ENCODE data around the gene MRPS34. TPM values are rescaled to one million over a fixed set of nuclear protein-coding genes. Genes with fewer than 3 reads are reported as not detected.

The MRPS34 gene
- total and polyA plus RNA-seq, 9 of the 15 experiments (the other 6 are each of a cell fraction or from before 2014, with no cell fraction given), result 5.2 to 334 (median 92.8) TPM

DNA sequence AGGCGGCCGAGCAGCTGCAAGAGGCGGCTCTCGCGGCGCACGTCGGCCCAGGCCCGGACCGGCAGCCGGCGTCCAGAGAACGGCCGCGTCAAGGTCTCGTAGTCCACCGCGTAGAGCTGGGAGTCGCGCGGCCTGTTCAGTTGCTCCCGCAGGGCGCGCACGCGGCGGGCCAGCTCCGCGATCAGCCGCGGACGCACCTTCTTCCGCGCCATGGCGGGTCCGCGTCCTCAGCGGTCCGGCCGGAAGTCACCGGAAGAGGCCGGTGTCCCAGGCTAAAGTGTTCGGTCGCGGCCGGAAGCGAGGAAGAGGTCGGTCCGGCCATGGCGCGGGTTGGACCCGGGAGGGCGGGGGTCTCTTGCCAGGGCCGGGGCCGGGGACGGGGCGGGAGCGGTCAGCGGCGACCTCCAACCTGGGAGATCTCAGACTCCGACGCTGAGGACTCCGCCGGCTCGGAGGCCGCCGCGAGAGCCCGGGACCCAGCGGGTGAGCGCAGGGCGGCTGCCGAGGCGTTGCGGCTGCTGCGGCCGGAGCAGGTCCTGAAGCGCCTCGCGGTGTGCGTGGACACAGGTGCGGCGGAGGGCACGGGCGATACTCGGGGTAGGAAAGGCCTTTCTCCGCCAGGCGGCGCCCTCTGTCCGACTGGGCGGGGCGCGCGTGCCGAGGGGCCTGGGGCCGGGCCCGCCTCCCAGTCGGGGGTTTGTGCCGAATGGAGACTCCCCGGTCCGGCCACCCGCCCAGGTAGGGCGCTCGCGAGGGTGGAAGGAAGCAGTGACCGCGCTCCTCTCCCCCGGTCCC, at the start of gene MRPS34 (continued):
- TF ChIP-seq, protein P1, sequence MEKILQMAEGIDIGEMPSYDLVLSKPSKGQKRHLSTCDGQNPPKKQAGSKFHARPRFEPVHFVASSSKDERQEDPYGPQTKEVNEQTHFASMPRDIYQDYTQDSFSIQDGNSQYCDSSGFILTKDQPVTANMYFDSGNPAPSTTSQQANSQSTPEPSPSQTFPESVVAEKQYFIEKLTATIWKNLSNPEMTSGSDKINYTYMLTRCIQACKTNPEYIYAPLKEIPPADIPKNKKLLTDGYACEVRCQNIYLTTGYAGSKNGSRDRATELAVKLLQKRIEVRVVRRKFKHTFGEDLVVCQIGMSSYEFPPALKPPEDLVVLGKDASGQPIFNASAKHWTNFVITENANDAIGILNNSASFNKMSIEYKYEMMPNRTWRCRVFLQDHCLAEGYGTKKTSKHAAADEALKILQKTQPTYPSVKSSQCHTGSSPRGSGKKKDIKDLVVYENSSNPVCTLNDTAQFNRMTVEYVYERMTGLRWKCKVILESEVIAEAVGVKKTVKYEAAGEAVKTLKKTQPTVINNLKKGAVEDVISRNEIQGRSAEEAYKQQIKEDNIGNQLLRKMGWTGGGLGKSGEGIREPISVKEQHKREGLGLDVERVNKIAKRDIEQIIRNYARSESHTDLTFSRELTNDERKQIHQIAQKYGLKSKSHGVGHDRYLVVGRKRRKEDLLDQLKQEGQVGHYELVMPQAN (IDR thresholded peaks at IDR 0.05; ENCODE audit: borderline replicate concordance), result peak; percentile 67; the same call in 1 of the 2 replicates
- no peak for TF ChIP-seq PPARD (CRISPR knock-in tag; IDR thresholded peaks at IDR 0.05)
- TF ChIP-seq DPF2 (IDR thresholded peaks at IDR 0.05), result no peak
- TF ChIP-seq HNRNPL (IDR thresholded peaks at IDR 0.05; ENCODE audit: low read depth, low read length), result no peak; the same call in 1 of the 2 replicates
- TF ChIP-seq, protein P2, sequence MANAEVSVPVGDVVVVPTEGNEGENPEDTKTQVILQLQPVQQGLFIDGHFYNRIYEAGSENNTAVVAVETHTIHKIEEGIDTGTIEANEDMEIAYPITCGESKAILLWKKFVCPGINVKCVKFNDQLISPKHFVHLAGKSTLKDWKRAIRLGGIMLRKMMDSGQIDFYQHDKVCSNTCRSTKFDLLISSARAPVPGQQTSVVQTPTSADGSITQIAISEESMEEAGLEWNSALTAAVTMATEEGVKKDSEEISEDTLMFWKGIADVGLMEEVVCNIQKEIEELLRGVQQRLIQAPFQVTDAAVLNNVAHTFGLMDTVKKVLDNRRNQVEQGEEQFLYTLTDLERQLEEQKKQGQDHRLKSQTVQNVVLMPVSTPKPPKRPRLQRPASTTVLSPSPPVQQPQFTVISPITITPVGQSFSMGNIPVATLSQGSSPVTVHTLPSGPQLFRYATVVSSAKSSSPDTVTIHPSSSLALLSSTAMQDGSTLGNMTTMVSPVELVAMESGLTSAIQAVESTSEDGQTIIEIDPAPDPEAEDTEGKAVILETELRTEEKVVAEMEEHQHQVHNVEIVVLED (CRISPR knock-in tag; IDR thresholded peaks at IDR 0.05), result peak; percentile 56; the same call in 1 of the 2 replicates
- TF ChIP-seq, protein P3, sequence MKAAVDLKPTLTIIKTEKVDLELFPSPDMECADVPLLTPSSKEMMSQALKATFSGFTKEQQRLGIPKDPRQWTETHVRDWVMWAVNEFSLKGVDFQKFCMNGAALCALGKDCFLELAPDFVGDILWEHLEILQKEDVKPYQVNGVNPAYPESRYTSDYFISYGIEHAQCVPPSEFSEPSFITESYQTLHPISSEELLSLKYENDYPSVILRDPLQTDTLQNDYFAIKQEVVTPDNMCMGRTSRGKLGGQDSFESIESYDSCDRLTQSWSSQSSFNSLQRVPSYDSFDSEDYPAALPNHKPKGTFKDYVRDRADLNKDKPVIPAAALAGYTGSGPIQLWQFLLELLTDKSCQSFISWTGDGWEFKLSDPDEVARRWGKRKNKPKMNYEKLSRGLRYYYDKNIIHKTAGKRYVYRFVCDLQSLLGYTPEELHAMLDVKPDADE (conservative IDR thresholded peaks at IDR 0.05; ENCODE audit: control insufficient read depth, low read depth, low read length), result peak; percentile 69; the same call in 1 of the 2 replicates
- TF ChIP-seq TCF3 (CRISPR knock-in tag; IDR thresholded peaks at IDR 0.05), result peak; percentile 23
- peak; percentile 34 for TF ChIP-seq SAP30 (IDR thresholded peaks at IDR 0.05; ENCODE audit: borderline replicate concordance, insufficient read depth, low read depth, low read length, poor library complexity, severe bottlenecking)
- TF ChIP-seq, protein P4, sequence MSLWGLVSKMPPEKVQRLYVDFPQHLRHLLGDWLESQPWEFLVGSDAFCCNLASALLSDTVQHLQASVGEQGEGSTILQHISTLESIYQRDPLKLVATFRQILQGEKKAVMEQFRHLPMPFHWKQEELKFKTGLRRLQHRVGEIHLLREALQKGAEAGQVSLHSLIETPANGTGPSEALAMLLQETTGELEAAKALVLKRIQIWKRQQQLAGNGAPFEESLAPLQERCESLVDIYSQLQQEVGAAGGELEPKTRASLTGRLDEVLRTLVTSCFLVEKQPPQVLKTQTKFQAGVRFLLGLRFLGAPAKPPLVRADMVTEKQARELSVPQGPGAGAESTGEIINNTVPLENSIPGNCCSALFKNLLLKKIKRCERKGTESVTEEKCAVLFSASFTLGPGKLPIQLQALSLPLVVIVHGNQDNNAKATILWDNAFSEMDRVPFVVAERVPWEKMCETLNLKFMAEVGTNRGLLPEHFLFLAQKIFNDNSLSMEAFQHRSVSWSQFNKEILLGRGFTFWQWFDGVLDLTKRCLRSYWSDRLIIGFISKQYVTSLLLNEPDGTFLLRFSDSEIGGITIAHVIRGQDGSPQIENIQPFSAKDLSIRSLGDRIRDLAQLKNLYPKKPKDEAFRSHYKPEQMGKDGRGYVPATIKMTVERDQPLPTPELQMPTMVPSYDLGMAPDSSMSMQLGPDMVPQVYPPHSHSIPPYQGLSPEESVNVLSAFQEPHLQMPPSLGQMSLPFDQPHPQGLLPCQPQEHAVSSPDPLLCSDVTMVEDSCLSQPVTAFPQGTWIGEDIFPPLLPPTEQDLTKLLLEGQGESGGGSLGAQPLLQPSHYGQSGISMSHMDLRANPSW (CRISPR knock-in tag; IDR thresholded peaks at IDR 0.05), result 0 out of 2 replicates have a peak, but pooled peaks have one; percentile 5
- peak in 1 of 2 experiments; percentile 97; a peak in 2 of 4 replicates for TF ChIP-seq TRIM24 (IDR thresholded peaks at IDR 0.05)
- no peak for TF ChIP-seq KAT7 (CRISPR knock-in tag; IDR thresholded peaks at IDR 0.05; ENCODE audit: borderline replicate concordance)
- TF ChIP-seq, protein P5, sequence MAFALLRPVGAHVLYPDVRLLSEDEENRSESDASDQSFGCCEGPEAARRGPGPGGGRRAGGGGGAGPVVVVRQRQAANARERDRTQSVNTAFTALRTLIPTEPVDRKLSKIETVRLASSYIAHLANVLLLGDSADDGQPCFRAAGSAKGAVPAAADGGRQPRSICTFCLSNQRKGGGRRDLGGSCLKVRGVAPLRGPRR (CRISPR knock-in tag; IDR thresholded peaks at IDR 0.05), result no peak
- TF ChIP-seq CHD1 (IDR thresholded peaks at IDR 0.05; ENCODE audit: low read length), result peak; percentile 80
- no peak for TF ChIP-seq ARID1B (IDR thresholded peaks at IDR 0.05)
- no peak; the same call in 1 of the 2 replicates for TF ChIP-seq SOX6 (IDR thresholded peaks at IDR 0.05)
- peak; percentile 93 for TF ChIP-seq ZFX (CRISPR knock-in tag; IDR thresholded peaks at IDR 0.05)
- peak; percentile 9; the same call in 1 of the 2 replicates for TF ChIP-seq NR2F6 (CRISPR knock-in tag; IDR thresholded peaks at IDR 0.05)
- TF ChIP-seq, protein P6, sequence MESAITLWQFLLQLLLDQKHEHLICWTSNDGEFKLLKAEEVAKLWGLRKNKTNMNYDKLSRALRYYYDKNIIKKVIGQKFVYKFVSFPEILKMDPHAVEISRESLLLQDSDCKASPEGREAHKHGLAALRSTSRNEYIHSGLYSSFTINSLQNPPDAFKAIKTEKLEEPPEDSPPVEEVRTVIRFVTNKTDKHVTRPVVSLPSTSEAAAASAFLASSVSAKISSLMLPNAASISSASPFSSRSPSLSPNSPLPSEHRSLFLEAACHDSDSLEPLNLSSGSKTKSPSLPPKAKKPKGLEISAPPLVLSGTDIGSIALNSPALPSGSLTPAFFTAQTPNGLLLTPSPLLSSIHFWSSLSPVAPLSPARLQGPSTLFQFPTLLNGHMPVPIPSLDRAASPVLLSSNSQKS (CRISPR knock-in tag; IDR thresholded peaks at IDR 0.05), result no peak
